ENCODE data around the gene FHOD3. TPM values are rescaled to one million over a fixed set of nuclear protein-coding genes. Genes with fewer than 3 reads are reported as not detected.

The FHOD3 gene
- total and polyA plus RNA-seq, 9 of the 15 experiments (the other 6 are each of a cell fraction or from before 2014, with no cell fraction given) = 0.11 TPM; not detected in 8

- TF ChIP-seq VEZF1 (CRISPR knock-in tag; IDR thresholded peaks at IDR 0.05) (peak; percentile 35; the same call in 1 of the 2 replicates), YY1 (IDR thresholded peaks at IDR 0.05; ENCODE audit: borderline replicate concordance in 1 of 3, control insufficient read depth in 1 of 3, extremely low read depth in 1 of 3, insufficient read depth in 3 of 3, insufficient read length in 1 of 3, insufficient replicate concordance in 2 of 3, low read depth in 1 of 3, low read length in 2 of 3) (peak in 1 of 3 experiments; percentile 8), NFE2 (IDR thresholded peaks at IDR 0.05; ENCODE audit: low read depth) (peak; percentile 75), MAFG (tag; conservative IDR thresholded peaks at IDR 0.05) (peak; percentile 23; the same call in 1 of the 2 replicates), RHOXF2B (CRISPR knock-in tag; conservative IDR thresholded peaks at IDR 0.05) (no peak), JUND (IDR thresholded peaks at IDR 0.05; ENCODE audit: borderline replicate concordance, low read depth, low read length) (no peak), JUND (tag; IDR thresholded peaks at IDR 0.05; ENCODE audit: borderline replicate concordance, low read depth, low read length) (peak; percentile 43; the same call in 1 of the 3 replicates), C11orf30 (IDR thresholded peaks at IDR 0.05; ENCODE audit: low read depth) (0 out of 2 replicates have a peak, but pooled peaks have one; percentile 23)
- TF ChIP-seq, protein P1, sequence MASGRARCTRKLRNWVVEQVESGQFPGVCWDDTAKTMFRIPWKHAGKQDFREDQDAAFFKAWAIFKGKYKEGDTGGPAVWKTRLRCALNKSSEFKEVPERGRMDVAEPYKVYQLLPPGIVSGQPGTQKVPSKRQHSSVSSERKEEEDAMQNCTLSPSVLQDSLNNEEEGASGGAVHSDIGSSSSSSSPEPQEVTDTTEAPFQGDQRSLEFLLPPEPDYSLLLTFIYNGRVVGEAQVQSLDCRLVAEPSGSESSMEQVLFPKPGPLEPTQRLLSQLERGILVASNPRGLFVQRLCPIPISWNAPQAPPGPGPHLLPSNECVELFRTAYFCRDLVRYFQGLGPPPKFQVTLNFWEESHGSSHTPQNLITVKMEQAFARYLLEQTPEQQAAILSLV (tag; IDR thresholded peaks at IDR 0.05) = no peak
Observed at GRCh38 chr18:36420826-36421225, 123.3 kb downstream of the FHOD3 start (continued).

Measured in K562 (cell line).